Measurements from ENCODE around the gene DDO.

DDO gene

DNA sequence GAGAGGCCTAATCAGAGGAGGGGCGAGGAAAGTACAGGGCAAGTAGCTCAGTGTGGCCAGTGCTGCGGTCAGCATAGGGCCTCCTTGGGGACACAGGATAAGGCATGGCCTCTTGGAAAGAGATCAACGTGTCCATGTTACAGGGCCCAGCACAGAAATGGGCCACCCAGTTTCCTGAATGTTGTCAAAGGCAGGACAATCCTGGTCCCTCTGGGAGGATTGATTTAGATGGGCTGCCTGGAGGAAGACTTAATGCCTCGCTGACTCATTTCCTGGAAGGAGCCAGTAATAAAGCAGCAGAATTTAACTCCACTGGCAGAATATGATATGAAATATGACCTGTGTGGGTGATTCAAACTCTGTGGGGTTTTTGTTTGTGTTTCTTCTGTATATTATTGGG, 16.6 kb downstream of the DDO start:
- H3K4me1 ChIP-seq (ENCODE audit: control insufficient read depth, insufficient read depth, low read length), result no peaks in the 10 kb centered on the region
- no peak overlapping the region for H3K4me3 ChIP-seq (ENCODE audit: low read depth, low read length)
- H3K36me3 ChIP-seq (ENCODE audit: control insufficient read depth, insufficient read depth, low read length), result no peaks in the 10 kb centered on the region
- no peaks in the 10 kb centered on the region for H3K9me3 ChIP-seq (ENCODE audit: control insufficient read depth, insufficient read depth, low read length)
- no peak overlapping the region for H3K9ac ChIP-seq (ENCODE audit: low read depth, low read length)
- no peak overlapping the region for H3K27ac ChIP-seq (ENCODE audit: low read depth, low read length)
- H3K27me3 ChIP-seq (ENCODE audit: control insufficient read depth, insufficient read depth, low read length), result no peaks in the 10 kb centered on the region

DNA sequence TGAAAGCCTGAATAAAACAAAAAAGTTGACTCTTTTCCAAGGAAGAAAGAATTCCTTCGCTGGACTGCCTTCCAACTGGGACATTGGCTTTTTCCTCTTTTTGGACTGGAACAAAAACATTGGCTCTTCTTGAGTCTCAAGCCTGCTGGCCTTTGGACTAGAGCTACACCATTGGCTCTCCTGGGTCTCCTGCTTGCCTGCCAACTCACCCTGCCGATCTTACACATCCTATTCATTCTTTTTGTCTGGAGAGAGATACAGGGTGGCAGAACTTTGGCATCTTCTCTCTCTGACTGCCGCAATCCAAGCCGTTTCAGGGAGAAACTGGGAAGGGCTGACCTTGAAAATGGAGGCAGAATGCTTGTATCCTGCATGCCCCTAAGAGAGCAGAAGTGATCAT, 20.2 kb downstream of the DDO start:
- Histone ChIP-seq H3K36me3 (ENCODE audit: control insufficient read depth, insufficient read depth, low read length) (no peaks in the 10 kb centered on the region), H3K9ac (ENCODE audit: low read depth, low read length) (no peak overlapping the region), H3K4me1 (ENCODE audit: control insufficient read depth, insufficient read depth, low read length) (no peaks in the 10 kb centered on the region), H3K9me3 (ENCODE audit: control insufficient read depth, insufficient read depth, low read length) (no peaks in the 10 kb centered on the region), H3K27me3 (ENCODE audit: control insufficient read depth, insufficient read depth, low read length) (no peaks in the 10 kb centered on the region), H3K4me3 (ENCODE audit: low read depth, low read length) (no peak overlapping the region), H3K27ac (ENCODE audit: low read depth, low read length) (no peak overlapping the region)

DNA sequence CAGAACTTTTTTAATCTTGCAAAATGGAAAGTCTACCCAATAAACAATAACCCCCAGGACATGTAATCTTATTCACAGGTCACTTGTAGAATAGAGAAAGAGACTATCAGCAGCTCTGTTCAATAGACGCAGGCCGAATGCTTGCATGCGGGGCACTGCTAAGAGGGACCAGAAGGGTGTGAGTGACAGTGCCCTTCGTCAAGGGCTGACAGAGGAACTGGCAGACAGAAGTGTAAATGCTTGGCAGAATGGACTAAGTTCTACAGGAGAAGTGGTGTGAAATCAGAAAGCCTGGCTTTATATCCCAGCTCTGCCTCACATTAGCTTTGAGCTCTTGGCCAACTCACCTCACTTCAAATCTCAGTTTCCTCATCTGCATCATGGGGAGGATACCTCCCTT, 21.0 kb downstream of the DDO start:
- no peaks in the 10 kb centered on the region for H3K9me3 ChIP-seq (ENCODE audit: control insufficient read depth, insufficient read depth, low read length)
- no peaks in the 10 kb centered on the region for H3K36me3 ChIP-seq (ENCODE audit: control insufficient read depth, insufficient read depth, low read length)
- no peaks in the 10 kb centered on the region for H3K27me3 ChIP-seq (ENCODE audit: control insufficient read depth, insufficient read depth, low read length)
- no peak overlapping the region for H3K9ac ChIP-seq (ENCODE audit: low read depth, low read length)
- H3K4me1 ChIP-seq (ENCODE audit: control insufficient read depth, insufficient read depth, low read length), result no peaks in the 10 kb centered on the region
- no peak overlapping the region for H3K27ac ChIP-seq (ENCODE audit: low read depth, low read length)
- no peak overlapping the region for H3K4me3 ChIP-seq (ENCODE audit: low read depth, low read length)

DNA sequence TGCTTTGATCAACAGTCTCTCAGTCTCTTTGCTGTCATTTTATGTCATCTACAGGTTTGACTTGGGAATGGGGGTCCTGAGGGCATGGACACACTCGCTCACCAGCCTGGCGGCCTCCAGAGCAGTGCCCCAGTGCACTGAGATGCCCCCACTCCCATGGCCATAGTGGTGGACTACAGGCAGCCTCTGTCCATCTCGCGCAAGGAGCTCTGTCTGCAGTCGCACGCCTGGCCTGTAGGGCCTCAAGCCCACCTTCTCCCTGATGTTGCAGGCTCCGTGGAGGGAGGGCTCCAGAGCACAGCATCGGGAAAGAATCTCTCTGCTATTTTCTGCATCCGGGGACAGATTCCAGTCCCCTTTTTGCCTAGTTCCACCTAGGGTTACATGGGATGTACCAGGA, 22.6 kb downstream of the DDO start:
- no peak overlapping the region for H3K9ac ChIP-seq (ENCODE audit: low read depth, low read length)
- no peak overlapping the region for H3K27ac ChIP-seq (ENCODE audit: low read depth, low read length)
- H3K4me1 ChIP-seq (ENCODE audit: control insufficient read depth, insufficient read depth, low read length), result no peaks in the 10 kb centered on the region; the same call in 1 of the 2 replicates
- no peak overlapping the region for H3K4me3 ChIP-seq (ENCODE audit: low read depth, low read length)
- no peaks in the 10 kb centered on the region for H3K9me3 ChIP-seq (ENCODE audit: control insufficient read depth, insufficient read depth, low read length)
- H3K27me3 ChIP-seq (ENCODE audit: control insufficient read depth, insufficient read depth, low read length), result no peaks in the 10 kb centered on the region
- H3K36me3 ChIP-seq (ENCODE audit: control insufficient read depth, insufficient read depth, low read length), result no peaks in the 10 kb centered on the region

DNA sequence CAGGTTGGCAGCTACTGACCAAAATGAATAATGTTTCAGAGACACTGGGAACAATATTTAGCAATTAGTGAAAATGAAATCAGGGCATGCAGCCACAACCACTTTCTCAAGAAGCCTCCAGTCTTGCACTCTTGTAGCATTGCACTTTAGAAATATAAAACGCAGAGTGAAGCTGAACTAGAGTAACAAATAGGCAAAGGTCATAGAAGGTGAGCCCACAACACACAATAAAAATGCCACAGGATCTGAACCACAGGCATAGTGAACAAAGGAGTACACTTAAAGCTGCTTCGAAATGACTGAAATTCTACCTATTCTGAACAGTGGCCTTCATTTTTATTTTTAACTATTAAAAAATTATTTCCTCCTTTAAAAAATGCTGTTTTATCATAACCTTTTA, 25.0 kb downstream of the DDO start:
- peaks cover 11% of the 10 kb centered on the region for H3K4me1 ChIP-seq (ENCODE audit: control insufficient read depth, insufficient read depth, low read length)
- no peaks in the 10 kb centered on the region for H3K36me3 ChIP-seq (ENCODE audit: control insufficient read depth, insufficient read depth, low read length)
- H3K27ac ChIP-seq (ENCODE audit: low read depth, low read length), result no peak overlapping the region
- H3K9me3 ChIP-seq (ENCODE audit: control insufficient read depth, insufficient read depth, low read length), result no peaks in the 10 kb centered on the region
- no peak overlapping the region for H3K9ac ChIP-seq (ENCODE audit: low read depth, low read length)
- H3K27me3 ChIP-seq (ENCODE audit: control insufficient read depth, insufficient read depth, low read length), result no peaks in the 10 kb centered on the region
- H3K4me3 ChIP-seq (ENCODE audit: low read depth, low read length), result no peak overlapping the region

DNA sequence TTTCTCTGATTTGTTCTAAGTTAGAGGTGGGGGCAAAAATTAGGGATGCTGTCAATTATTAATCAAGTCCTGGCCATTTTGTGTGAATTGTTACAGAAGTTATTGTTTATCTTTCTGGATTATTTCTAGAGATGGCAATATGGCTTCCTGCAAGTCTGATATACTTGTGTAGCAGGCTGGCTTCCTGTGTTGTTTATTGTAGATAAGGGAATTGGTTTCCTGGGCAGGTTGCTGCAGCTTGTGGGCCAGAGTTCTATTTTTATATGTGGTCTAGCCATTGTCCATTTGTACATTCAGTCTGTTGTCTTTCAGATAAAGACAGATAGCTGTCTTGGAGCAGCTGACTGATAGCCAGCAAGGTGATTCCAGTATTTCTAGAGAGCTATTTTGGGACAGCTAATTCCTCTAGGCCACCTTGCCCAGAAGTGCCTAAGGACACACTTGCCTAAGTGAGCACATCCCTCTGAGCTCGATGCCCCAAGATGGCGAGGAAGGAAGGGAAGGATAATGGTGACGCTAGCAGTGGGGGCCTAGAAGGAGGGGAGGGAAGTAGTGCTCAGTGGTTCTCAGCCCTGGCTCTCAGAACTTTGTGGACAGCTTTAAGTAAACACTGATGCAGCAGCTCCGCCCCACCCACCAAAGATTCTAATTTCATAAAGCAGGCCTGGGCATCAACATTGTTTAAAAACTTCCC, 25.5 kb downstream of the DDO start:
- H3K27ac ChIP-seq (ENCODE audit: low read depth, low read length), result no peak overlapping the region
- no peak overlapping the region for H3K9ac ChIP-seq (ENCODE audit: low read depth, low read length)
- H3K4me3 ChIP-seq (ENCODE audit: low read depth, low read length), result no peak overlapping the region
- H3K27me3 ChIP-seq (ENCODE audit: control insufficient read depth, insufficient read depth, low read length), result no peaks in the 10 kb centered on the region
- no peaks in the 10 kb centered on the region for H3K9me3 ChIP-seq (ENCODE audit: control insufficient read depth, insufficient read depth, low read length)
- no peaks in the 10 kb centered on the region for H3K36me3 ChIP-seq (ENCODE audit: control insufficient read depth, insufficient read depth, low read length)
- H3K4me1 ChIP-seq (ENCODE audit: control insufficient read depth, insufficient read depth, low read length), result peaks cover 12% of the 10 kb centered on the region

DNA sequence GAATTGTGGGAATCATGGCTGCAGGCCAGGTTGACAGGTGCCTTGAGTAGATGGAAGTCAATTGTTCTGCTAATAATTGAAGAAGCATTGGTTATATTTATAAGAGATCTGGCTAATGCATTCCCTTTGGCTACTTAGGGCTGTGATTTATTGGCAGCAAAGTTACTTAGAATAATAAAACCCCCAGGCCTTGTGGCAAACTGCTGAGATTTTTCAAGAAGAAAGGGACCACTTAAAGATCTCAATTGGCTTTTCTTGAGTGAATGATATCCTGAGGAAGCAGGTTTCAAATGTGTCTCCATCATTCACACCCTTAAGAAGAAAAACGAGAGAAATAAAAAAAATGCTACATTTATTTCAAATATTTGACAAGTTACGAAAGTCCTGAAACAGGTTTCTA, 27.4 kb downstream of the DDO start:
- no peaks in the 10 kb centered on the region for H3K9me3 ChIP-seq (ENCODE audit: control insufficient read depth, insufficient read depth, low read length)
- H3K4me3 ChIP-seq (ENCODE audit: low read depth, low read length), result no peak overlapping the region
- H3K9ac ChIP-seq (ENCODE audit: low read depth, low read length), result no peak overlapping the region
- no peaks in the 10 kb centered on the region for H3K27me3 ChIP-seq (ENCODE audit: control insufficient read depth, insufficient read depth, low read length)
- no peak overlapping the region for H3K27ac ChIP-seq (ENCODE audit: low read depth, low read length)
- H3K36me3 ChIP-seq (ENCODE audit: control insufficient read depth, insufficient read depth, low read length), result no peaks in the 10 kb centered on the region
- H3K4me1 ChIP-seq (ENCODE audit: control insufficient read depth, insufficient read depth, low read length), result peaks cover 12% of the 10 kb centered on the region

DNA sequence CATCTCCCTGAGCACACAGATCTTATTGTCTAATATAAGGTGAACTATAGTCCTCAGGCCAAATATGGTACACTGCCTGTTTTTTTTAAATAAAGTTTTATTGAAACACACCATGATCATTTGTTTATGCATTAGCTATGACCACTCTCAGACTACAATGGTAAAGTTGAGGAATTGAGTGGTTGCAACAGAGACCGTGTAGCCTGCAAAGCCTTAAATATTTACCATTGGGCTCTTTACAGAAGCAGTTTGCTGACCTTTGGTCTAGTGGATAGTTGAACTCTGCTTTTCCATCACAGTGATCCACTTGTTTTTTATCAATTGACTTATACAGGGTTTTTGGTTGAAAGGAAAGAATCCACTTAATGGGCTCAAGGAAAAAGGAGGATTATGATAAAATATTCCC, 29.9 kb downstream of the DDO start:
- H3K27ac ChIP-seq (ENCODE audit: low read depth, low read length), result no peak overlapping the region
- H3K9me3 ChIP-seq (ENCODE audit: control insufficient read depth, insufficient read depth, low read length), result no peaks in the 10 kb centered on the region
- no peaks in the 10 kb centered on the region for H3K36me3 ChIP-seq (ENCODE audit: control insufficient read depth, insufficient read depth, low read length)
- no peaks in the 10 kb centered on the region for H3K27me3 ChIP-seq (ENCODE audit: control insufficient read depth, insufficient read depth, low read length)
- peaks cover 12% of the 10 kb centered on the region for H3K4me1 ChIP-seq (ENCODE audit: control insufficient read depth, insufficient read depth, low read length)
- H3K9ac ChIP-seq (ENCODE audit: low read depth, low read length), result no peak overlapping the region
- H3K4me3 ChIP-seq (ENCODE audit: low read depth, low read length), result no peak overlapping the region

DNA sequence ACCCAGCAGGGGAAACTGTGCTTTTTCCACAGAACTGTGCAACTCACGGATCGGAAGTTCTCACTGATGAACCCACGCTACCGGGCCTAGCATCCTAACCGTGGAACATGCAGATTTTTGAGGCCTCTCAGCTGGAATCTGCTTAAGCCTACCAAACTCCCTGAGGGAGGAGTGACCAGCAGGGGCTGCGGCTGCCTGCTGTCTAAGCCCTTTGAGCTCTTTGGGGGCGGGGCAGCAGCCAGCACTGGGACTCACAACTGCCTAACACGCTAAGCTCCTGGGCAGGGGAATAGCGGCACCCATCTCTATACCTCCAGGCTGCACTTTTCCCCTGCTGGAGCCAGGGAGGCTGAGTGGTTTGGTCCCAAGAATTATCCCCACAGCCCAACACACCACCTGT, 36.8 kb downstream of the DDO start:
- no peak overlapping the region for H3K9ac ChIP-seq (ENCODE audit: low read depth, low read length)
- H3K27me3 ChIP-seq (ENCODE audit: control insufficient read depth, insufficient read depth, low read length), result no peaks in the 10 kb centered on the region
- no peaks in the 10 kb centered on the region for H3K9me3 ChIP-seq (ENCODE audit: control insufficient read depth, insufficient read depth, low read length)
- H3K4me3 ChIP-seq (ENCODE audit: low read depth, low read length), result no peak overlapping the region
- no peaks in the 10 kb centered on the region for H3K36me3 ChIP-seq (ENCODE audit: control insufficient read depth, insufficient read depth, low read length)
- peaks cover 8% of the 10 kb centered on the region for H3K4me1 ChIP-seq (ENCODE audit: control insufficient read depth, insufficient read depth, low read length)
- no peak overlapping the region for H3K27ac ChIP-seq (ENCODE audit: low read depth, low read length)

DNA sequence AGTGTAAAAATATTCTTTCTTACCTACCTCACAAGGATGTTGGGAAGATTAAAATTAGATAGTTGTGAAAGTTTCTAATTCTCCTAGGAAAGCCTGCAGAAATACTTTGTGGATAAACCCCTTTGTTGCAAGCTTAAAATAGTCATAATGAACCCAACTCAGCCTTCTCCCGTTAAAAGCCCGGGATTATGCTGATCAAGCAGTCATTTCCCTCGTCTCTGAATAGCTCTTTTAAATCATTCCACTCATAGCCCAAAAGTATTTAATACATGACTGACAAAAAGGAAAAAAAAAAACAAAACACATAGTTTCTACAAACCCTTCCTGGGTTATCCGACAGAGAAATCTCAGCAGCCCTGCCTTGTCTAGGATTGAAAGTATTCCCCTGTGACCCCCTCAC, 46.3 kb downstream of the DDO start:
- H3K36me3 ChIP-seq (ENCODE audit: control insufficient read depth, insufficient read depth, low read length), result no peaks in the 10 kb centered on the region
- H3K4me3 ChIP-seq (ENCODE audit: low read depth, low read length), result no peak overlapping the region
- no peaks in the 10 kb centered on the region for H3K9me3 ChIP-seq (ENCODE audit: control insufficient read depth, insufficient read depth, low read length)
- H3K27ac ChIP-seq (ENCODE audit: low read depth, low read length), result no peak overlapping the region
- H3K9ac ChIP-seq (ENCODE audit: low read depth, low read length), result no peak overlapping the region
- peaks cover 35% of the 10 kb centered on the region for H3K4me1 ChIP-seq (ENCODE audit: control insufficient read depth, insufficient read depth, low read length)
- H3K27me3 ChIP-seq (ENCODE audit: control insufficient read depth, insufficient read depth, low read length), result no peaks in the 10 kb centered on the region

DNA sequence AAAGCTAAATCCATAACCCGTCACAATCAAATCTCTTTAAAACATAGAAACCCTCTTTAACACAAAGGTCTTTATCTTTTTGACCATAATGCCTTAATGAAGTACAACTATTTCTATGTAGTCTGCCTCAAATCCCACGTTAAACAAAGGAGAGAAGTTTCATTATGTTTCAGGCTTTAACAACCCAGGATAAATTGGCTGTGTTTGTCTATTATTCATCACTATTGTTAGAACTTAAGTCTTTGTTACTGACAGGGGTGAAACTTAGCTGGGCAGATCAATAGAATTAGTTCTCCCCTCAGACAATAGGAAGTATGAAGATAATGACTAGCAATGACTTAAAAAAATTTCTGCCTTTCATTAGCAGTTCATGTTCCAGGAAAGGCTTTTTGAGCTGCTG, 47.1 kb downstream of the DDO start:
- H3K4me3 ChIP-seq (ENCODE audit: low read depth, low read length), result no peak overlapping the region
- no peaks in the 10 kb centered on the region for H3K36me3 ChIP-seq (ENCODE audit: control insufficient read depth, insufficient read depth, low read length)
- no peaks in the 10 kb centered on the region for H3K9me3 ChIP-seq (ENCODE audit: control insufficient read depth, insufficient read depth, low read length)
- no peaks in the 10 kb centered on the region for H3K27me3 ChIP-seq (ENCODE audit: control insufficient read depth, insufficient read depth, low read length)
- H3K9ac ChIP-seq (ENCODE audit: low read depth, low read length), result no peak overlapping the region
- H3K4me1 ChIP-seq (ENCODE audit: control insufficient read depth, insufficient read depth, low read length), result peaks cover 36% of the 10 kb centered on the region
- no peak overlapping the region for H3K27ac ChIP-seq (ENCODE audit: low read depth, low read length)

DNA sequence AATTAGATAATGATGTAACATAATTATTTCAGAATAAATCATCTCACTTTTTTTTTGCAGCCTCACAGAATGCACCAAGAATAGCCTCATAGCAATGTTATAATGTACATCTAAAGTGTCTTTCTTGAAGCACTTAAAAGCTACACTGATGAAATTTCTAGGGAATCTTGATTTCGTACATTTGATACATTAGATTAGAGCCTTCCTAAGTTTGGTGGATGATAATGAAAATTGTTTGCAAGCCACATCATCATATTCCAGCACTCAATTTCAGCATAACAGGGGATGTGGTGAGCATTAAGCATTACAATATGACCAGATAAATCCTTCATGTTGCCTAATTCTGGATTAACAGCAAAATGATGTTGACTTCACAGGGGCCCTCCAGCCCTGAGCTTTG, 47.5 kb downstream of the DDO start:
- Histone ChIP-seq H3K27me3 (ENCODE audit: control insufficient read depth, insufficient read depth, low read length) (no peaks in the 10 kb centered on the region), H3K9me3 (ENCODE audit: control insufficient read depth, insufficient read depth, low read length) (no peaks in the 10 kb centered on the region), H3K4me3 (ENCODE audit: low read depth, low read length) (no peak overlapping the region), H3K27ac (ENCODE audit: low read depth, low read length) (no peak overlapping the region), H3K36me3 (ENCODE audit: control insufficient read depth, insufficient read depth, low read length) (no peaks in the 10 kb centered on the region), H3K4me1 (ENCODE audit: control insufficient read depth, insufficient read depth, low read length) (peaks cover 36% of the 10 kb centered on the region), H3K9ac (ENCODE audit: low read depth, low read length) (no peak overlapping the region)
